Mammary epithelial cell (primary cell): ENCODE data around the gene COL2A1.

Experiments used
- CTCF ChIP-seq, 2 donors: IDR thresholded peaks in 1 of 2; conservative IDR thresholded peaks in 1 of 2; 2 replicates each; pipeline ENCODE4 v1.5.1; 2011 to 2012; ENCODE audit warnings: inconsistent platforms in 2 of 2, low read length in 2 of 2, mild to moderate bottlenecking in 2 of 2, control low read depth in 1 of 2, low read depth in 1 of 2; ENCODE audit not compliant: insufficient read depth in 1 of 2; ENCODE audit errors: extremely low read depth in 1 of 2
- EZH2 ChIP-seq: IDR thresholded peaks from 2 replicates; pipeline ENCODE4 v1.6.1; 2012; ENCODE audit warnings: low read length, inconsistent platforms, borderline replicate concordance

GRCh38 chr12:47988073-47989022, 15.9 kb downstream of the COL2A1 start:
- TF ChIP-seq CTCF (conservative IDR thresholded peaks at IDR 0.05 in 1 of 2, IDR thresholded peaks at IDR 0.05 in 1 of 2; ENCODE audit: extremely low read depth in 1 of 2, insufficient read depth in 1 of 2, low read depth in 1 of 2, low read length in 2 of 2): no peak
- TF ChIP-seq EZH2: no peak
